HG02840 (cell line): ENCODE data around the gene PRTG.
"Not testable (repeated sequence)": the region's sequence is repeated elsewhere in the genome, so short reads cannot be mapped to it uniquely, and the experiment has no call there.

ENCODE experiments used
- ATAC-seq: cut with Tn5 transposase; IDR thresholded peaks from one replicate; pipeline ENCODE4 v1.9.1; 2021; ENCODE audit warnings: mild to moderate bottlenecking, moderate library complexity, moderate number of reproducible peaks; ENCODE audit not compliant: unreplicated experiment, low FRiP score

PRTG gene

DNA sequence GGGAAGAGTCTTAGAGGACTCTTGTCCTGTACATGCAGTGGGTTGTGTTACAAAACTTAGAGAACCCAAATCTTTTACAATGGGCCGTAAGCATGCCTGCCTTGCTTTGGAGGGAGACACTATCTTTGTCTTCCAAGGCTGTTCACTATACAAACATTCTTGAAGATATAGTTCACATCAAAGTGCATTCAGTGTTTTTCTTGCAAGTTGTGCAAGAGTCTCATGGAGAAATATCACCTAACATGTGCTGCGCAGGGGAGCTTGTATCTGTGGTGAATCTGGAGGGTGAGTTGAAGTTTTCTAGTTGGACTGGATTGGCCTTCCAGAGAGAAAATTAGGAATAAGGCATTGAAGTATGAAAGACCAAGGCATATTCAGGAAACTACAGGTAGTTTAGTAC is 7.8 kb upstream of the PRTG start:
- no peak for ATAC-seq

DNA sequence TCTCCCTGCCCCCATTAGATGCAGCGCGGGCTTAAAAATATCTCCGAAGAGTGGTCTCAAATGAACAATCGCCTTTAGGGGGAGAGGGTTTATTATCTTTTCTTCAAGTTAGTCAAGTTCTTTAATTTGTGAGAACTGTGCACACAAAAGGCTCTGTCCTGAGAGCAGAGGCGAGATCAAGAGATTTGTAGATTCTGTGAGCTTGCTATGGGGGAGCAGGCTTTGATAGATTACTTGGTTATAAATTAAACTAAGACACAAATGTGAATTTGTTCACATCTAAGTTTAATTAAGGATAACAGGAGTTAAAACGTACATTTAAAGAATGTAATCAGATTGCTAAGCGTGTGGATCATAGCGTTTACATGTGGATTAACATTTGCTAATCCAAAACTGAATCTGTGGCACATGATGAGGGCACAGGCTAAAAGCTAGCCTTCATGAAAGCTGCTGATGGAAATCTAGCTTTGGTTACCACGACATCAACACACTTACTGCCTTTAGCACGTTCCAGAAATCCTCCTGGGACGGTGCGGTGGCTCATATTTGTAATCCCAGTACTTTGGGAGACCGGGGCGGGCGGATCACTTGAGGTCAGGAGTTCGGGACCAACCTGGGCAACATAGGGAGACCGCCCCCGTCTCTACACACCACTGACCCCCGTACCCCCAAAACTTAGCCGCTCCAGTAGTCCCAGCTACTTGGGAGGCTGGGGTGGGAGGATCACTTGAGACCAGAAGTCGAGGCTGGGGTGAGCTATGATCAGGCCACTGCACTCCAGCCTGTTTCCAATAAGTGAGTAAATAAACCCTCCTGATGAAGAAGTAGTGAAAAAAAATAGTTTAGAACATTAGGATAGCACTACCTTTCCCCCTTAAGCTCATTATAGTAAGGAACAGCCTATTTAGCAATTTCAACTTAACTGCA is 1.0 kb upstream of the PRTG start:
- no peak for ATAC-seq

DNA sequence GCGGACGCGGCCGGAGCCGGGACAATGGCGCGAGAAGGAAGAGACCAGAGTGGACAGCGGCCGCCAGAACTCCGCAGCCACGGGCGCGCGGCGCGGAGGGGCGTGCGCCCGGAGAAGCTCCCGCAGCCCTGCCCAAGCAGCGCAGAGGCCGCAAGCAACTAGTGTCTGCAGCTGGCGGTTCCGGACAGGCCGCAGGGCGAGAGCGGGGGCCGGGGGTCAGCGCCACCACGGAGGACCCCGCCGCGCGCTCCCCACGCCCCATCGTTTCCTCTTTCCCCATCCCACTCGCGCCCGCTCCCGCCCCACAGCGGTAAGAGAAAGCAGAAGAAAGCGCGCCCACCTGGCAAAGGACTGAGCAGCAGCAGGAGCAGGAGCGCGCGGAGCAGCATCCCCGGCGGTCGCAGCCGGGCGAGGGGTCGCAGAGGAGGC is 440 bp downstream of the PRTG start:
- ATAC-seq = no peak

DNA sequence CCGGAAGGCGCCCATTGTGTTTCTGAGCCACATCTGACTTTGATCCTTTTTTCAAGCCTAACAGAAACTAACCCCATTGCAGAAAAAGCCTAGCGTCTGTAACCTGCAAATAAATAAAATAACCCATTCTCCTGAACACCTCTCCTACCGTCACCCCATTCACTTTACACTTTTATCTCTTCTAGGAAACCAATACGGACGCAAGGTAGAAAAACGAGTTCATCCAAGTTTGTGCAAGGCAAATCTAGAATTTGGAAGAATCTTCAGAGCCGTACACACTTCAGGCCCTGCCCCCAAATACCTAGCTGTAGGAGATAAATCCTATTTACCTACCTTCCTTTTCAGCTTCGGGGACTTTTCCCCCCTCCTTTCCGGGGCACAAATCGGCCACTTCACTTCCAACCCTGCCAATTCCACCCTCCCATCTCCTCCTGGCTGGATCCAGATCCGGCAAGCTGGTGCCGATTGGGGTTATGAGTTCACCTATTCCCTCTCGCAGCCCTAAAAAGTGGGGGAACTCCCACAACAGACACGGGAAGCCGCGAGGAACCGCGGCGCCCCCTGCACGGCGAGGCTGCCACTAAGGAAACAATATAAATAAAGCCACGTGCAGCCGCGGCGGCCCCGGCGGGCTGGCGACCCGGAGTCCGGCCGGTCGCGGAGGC is 987 bp downstream of the PRTG start:
- no peak for ATAC-seq

DNA sequence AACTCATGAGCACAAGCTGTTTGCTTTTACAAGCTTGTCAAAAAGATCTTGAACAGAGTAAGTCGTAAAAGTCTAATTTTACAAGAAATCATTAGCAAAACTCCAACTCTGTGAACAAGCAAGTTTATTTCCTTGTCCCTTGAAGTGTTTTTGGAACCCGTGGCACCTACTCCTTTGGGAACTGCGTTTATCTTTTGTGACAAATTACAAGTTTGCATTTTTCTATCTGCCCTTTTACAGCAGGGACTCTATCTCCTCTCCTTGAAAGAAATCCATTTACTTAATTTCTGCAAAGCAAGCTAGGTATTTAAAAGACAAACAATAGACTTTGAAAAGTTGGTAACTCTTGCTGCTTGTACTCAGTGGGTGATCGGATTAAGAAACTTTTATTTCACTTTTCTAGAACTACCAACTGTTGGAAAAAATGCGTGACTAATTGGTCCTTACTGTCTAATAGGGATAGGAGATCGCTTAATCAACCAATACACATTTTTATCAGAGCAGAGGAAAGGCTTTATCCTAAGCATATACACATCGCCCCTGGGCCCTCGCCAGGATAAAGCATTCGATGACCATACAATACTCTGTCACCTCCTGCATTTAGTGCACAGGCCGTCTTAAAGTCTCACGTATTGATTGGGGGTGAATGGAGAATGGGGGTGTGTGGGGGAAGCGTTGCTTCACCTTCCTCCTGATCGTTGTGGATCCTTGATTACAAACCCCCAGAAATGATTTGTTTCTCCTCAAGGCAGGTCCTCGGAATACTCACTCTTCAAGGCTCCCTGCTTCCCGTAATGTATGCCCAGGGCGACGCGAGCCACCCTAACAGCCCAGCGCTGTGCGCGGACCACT is 1.7 kb downstream of the PRTG start:
- no peak for ATAC-seq

DNA sequence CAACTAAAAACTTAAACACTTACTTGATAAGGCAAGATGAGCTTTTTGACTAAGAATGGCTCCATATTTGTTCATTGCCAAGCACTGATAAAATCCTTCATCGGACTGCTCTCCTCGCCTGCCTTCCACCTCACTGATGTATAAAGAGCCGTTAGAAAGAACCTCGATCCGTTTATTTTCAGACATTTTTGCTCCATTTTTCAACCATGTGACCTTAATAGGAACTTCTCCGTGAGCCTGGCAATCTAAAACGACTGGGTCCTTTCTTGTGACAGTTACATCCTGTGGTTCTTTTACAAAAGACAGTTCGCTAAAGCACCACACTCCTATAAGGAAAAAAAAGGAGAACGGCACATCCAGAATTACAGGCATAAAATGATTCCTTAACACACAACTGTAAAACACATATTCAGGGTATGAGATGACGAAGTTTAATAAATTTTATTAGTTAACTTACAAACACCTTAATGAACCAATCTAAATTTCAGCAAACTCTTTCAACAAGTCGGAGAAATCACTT is 2.5 kb downstream of the PRTG start:
- no peak for ATAC-seq

DNA sequence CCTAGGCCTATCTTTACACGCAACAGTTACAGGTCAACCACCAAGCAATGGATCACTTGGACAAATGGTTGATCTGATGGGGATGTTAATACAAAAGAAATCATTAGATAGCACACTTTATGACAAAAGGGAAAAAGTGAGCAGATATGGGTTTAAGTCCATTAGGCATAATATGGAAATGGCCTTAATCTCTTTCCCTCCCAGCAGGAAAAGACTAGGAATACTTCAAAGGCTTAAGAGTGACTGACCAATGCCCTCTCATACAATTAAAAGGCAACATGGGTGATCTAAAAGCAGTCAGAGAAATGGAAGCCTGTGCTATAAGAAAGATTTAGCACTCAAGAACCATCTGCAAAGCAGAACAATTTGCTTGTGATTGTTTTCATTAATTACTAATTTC is 3.3 kb downstream of the PRTG start:
- ATAC-seq = no peak

DNA sequence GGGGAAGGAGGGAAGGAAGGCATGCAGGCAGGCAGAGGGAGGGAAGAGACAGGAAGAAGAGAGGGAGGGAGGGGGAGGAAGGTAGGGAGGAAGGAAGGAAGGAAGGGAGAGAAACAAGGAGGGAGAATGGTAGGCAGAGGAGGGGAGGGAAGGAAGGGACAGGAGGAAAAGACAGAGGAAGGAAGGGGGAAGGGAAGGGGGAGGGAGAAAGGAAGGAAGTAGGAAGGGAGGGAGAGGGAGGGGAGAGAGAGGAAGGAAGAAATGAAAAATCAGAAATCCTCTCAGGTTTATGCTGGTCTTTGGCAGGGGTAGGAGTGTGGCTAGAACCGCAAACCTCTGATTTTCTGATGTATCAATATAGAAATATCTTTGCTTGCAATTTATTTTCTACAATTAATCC is 4.2 kb downstream of the PRTG start:
- no peak for ATAC-seq

DNA sequence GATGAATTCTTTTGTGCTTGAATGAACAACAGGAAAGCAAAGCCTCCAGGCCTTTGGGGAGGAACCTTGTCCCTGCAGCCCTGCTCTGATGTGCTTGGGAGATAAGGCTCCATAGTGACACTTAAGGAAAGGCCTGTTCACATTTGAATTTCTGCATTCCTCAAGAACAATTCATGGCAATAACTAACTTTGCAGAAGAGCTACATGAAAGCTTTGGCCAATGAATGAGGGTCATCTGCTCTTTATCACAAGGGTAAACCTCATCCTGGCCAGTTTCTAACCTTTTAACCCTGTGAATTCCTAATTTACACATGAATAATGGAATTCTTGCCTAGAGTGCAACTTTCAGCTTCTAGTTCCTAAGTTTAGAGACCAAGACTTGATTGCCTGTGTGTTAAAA is 5.6 kb downstream of the PRTG start:
- no peak for ATAC-seq

DNA sequence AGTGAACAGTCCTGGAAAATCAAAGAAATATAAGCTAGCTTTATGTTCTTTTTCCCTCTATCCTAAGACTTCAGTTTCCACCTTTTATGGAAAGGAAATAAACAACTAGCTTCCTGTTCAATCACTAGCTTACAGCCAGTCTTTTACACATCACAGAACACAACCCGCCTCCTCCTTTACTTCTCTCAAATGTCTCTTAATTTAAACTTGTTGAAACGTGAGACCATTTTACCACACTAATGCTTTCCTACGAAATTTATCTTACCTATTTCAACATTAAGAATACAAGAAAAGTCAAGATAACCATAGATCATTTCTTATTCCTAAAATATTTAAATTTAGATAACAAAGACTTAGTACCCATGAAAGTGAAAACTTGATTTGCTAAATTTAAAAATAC is 6.2 kb downstream of the PRTG start:
- ATAC-seq = no peak

DNA sequence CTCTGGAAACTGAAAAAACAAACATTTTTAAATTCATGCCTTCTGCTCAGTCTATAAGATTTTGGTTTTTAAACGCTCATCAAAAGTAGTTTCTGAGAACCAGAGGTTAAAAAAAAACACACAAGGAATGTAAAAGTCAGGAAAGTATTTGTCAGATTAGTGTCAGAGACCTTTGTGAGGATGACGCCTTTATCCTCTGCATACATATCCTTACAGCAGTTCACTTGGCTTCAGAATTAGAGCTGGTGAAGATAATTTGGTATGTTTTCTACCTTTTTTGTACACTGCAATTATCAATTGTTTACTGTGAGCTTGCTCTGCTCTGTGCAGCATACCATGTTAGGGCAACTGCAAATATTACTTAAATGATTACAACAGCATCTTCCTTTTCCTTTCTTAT is 8.3 kb downstream of the PRTG start:
- no peak for ATAC-seq

DNA sequence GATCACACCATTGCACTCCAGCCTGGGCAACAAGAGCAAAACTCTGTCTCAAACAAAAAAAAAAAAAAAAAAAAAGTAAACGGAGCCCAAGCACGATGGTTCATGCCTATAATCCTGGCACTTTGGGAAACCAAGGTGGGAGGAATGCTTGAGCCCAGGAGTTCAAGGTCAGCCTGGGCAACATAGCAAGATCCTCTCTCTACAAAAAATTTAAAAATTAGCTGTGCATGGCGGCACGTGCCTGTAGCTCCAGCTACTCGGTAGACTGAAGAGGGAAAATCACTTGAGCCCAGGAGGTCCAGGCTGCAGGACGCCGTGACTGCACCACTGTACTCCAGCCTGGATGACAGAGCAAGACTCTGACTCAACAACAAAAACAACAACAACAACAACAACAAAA is 9.5 kb downstream of the PRTG start:
- not testable (repeated sequence) for ATAC-seq

DNA sequence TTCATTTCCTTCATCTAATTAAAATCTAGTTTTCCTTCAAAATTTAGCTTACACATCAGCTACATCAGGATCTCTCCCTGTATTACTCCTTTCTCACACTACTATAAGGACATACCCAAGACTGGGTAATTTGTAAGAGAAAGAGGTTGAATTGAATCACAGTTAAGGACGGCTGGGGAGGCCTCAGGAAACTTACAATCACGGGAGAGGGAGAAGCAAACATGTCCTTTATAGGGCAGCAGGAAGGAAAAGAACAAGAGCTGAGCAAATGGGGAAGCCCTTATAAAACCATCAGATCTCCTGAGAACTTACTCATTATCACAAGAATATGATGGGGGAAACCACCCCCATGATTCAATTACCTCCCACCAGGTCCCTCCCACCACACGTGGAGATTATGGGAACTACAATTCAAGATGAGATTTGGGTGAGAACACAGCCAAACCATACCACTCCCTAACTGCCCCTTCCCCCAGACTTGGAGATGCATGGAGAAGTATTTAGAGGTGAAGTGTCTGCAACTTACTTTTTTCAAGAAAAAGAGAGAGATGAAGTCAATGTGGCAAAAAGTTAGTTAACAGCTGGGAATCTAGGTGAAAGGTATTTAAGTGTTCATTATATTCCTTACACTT is 21.3 kb downstream of the PRTG start:
- no peak for ATAC-seq

DNA sequence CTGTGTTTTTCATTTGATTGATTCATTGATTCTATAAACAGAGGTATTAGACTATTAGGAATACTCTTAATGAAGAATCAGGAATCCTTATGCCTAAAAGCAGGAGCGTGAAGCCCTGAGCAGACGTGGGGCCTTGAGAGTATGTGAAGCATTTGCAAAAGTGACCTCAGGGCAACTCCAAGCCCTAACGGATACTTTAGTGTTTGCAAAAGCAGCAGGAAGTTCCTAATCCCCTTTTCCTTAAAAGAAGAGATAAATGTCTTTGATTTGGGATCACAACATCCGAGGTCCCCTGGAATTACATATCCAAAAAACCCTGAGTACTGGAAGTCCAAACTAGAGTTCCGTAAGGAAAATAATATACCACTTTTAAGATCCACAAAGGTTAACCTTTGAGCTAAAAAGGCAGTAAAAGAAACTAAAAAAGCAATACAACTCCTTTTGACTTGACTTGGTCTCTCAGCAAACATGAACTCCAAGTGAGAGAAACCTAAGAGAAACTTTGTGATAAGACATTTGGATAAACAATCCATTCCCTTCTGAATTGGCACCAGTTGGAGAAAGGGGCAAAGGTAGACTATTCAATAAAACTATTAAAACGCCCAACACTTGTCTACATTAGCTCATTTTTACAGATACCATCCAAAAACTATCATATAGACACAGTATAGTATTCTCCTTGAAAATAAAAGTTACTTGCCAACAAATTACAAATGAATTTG is 27.4 kb downstream of the PRTG start:
- no peak for ATAC-seq

DNA sequence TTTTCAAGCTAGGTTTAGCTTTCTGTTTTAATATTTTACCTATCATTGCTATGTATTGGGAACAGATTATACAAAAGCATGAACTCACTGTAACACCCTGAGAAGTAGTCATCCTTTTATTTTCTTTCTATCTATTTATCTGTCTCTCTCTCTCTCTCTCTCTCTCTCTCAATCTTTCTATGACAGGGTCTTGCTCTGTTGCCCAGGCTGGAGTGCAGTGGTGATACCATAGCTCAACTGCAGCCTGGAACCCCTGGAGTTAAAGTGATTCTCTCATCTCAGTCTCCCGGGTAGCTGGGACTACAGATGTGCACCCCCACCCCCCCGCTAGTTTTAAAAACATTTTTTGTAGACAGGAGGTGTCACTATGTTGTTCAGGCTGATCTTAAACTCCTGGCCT is 28.9 kb downstream of the PRTG start:
- no peak for ATAC-seq

DNA sequence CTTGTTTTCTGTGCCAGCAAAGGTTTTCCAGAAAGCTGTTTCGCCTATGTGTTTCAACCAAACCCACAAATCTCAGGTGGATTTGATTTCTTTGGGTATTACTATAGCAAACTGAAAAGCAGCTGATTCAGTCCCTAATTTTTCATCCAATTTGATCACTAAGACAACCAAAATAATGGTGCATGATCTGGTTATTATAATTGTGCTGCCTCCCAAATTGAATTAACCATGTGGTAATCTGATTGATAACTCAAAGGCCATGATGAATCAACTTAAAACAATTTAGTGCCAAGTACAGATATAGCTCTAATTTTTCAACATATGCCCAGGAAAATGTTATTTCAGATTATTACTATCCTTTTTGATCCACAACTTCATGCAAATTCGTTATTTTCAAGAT is 30.6 kb downstream of the PRTG start:
- no peak for ATAC-seq

DNA sequence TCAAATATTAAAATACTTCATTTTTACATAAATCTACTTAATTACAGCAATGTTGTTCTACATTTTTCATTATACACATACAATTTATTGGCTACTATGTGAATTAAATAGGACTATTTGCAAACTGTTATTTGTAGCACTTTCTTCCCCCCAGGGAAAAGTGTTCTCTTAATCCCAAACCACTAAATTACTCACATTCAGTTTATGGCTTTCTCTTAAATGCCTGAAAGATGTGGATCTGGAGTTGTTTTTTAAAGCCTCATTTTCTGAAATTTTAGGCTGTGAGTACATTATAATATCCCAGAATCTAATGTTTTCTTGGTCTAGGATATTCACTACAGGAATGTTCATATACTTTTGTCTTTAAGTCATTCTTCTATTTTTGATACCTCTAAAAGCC is 32.7 kb downstream of the PRTG start:
- ATAC-seq = no peak

DNA sequence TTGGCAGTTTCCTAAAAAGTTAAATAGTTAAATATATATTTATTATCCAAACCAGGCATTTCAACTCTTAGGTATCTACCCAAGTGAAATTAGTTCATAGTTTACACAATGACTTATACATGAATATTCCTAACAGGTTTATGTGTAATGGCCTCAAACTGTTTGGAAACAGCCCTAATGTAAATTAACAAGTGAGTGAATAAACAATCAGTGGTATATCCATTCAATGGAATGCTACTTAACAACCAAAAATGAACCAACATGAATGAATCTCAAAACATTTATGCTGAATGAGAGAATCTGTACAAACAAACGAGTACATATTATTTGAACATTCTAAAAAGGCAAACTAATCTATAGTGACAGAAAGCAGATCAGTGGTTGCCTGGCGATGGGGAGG is 33.5 kb downstream of the PRTG start:
- ATAC-seq = no peak

DNA sequence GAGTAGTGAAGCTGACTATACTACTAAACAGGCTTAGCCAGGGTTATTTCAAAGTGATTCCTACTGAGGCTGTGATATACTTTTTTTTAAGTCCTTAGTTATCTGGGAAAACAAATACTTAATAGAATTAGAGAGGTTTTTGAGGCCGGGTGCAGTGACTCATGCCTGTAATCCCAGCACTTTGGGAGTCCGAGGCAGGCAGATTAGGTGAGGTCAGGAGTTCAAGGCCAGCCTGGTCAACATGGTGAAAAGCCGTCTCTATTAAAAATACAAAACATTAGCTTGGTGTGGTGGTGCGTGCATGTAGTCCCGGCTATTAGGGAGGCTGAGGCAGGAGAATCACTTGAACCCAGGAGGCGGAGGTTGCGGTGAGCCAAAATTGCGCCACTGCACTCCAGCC is 34.2 kb downstream of the PRTG start:
- no peak for ATAC-seq

DNA sequence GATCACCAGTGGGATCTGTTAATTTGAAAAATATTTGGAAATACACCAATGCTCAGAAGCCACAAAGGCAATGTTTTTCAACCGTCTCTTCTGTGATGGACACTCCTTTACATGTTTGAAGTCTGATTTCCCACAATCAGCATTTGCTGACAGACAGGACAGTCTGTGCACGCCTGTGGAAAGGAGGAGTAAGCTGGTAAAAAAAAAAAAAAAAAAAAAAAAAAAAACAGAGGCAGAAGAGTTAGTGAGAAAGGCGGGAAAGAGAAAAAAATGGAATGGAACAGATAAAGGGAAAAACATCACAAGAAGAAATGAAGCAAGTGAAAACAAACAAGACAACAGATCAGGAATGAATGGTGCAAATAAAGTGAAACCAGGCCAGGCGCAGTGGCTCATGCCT is 35.0 kb downstream of the PRTG start:
- ATAC-seq = no peak
